ENCODE measurements around the gene HAO1.
"Not testable (repeated sequence)": the region's sequence is repeated elsewhere in the genome, so short reads cannot be mapped to it uniquely, and the experiment has no call there.

The HAO1 gene

GRCh38 chr20:7856756-7857155, 83.5 kb downstream of the HAO1 start:
- Mint-ChIP-seq H3K4me3 (no peak overlapping the region), H3K27ac (no peak overlapping the region), H3K36me3 (ENCODE audit: low read depth) (no peaks in the 10 kb centered on the region), H3K27me3 (ENCODE audit: low read depth) (no peaks in the 10 kb centered on the region), H3K4me1 (ENCODE audit: low read depth) (no peaks in the 10 kb centered on the region), H3K9me3 (no peaks in the 10 kb centered on the region)

- H3K9me3 Mint-ChIP-seq: no peaks in the 10 kb centered on the region
Observed at GRCh38 chr20:7855545-7855944, 84.7 kb downstream of the HAO1 start.

GRCh38 chr20:7853493-7853892, 86.8 kb downstream of the HAO1 start:
- no peak overlapping the region for H3K27ac Mint-ChIP-seq
- no peaks in the 10 kb centered on the region for H3K4me1 Mint-ChIP-seq (ENCODE audit: low read depth)
- H3K9me3 Mint-ChIP-seq: no peaks in the 10 kb centered on the region
- H3K27me3 Mint-ChIP-seq (ENCODE audit: low read depth): no peaks in the 10 kb centered on the region
- H3K36me3 Mint-ChIP-seq (ENCODE audit: low read depth): no peaks in the 10 kb centered on the region
- H3K4me3 Mint-ChIP-seq: no peak overlapping the region

More at GRCh38 chr20:7855545-7855944, 84.7 kb downstream of the HAO1 start:
- H3K4me3 Mint-ChIP-seq: no peak overlapping the region
- no peaks in the 10 kb centered on the region for H3K36me3 Mint-ChIP-seq (ENCODE audit: low read depth)
- H3K27ac Mint-ChIP-seq: no peak overlapping the region
- no peaks in the 10 kb centered on the region for H3K4me1 Mint-ChIP-seq (ENCODE audit: low read depth)
- H3K27me3 Mint-ChIP-seq (ENCODE audit: low read depth): no peaks in the 10 kb centered on the region

GRCh38 chr20:7850775-7851490, 89.3 kb downstream of the HAO1 start:
- Mint-ChIP-seq H3K27me3 (ENCODE audit: low read depth) (no peaks in the 10 kb centered on the region), H3K9me3 (no peaks in the 10 kb centered on the region), H3K4me1 (ENCODE audit: low read depth) (no peaks in the 10 kb centered on the region), H3K36me3 (ENCODE audit: low read depth) (no peaks in the 10 kb centered on the region), H3K4me3 (no peak overlapping the region), H3K27ac (no peak overlapping the region)

- H3K4me3 Mint-ChIP-seq: no peak overlapping the region
- H3K27ac Mint-ChIP-seq: no peak overlapping the region
- H3K4me1 Mint-ChIP-seq (ENCODE audit: low read depth): no peaks in the 10 kb centered on the region
- H3K9me3 Mint-ChIP-seq: no peaks in the 10 kb centered on the region
- H3K27me3 Mint-ChIP-seq (ENCODE audit: low read depth): no peaks in the 10 kb centered on the region
- H3K36me3 Mint-ChIP-seq (ENCODE audit: low read depth): no peaks in the 10 kb centered on the region
Observed at GRCh38 chr20:7849675-7850074, 90.6 kb downstream of the HAO1 start.

GRCh38 chr20:7848351-7848750, 91.9 kb downstream of the HAO1 start:
- Mint-ChIP-seq H3K27ac (no peak overlapping the region), H3K9me3 (no peaks in the 10 kb centered on the region), H3K27me3 (ENCODE audit: low read depth) (no peaks in the 10 kb centered on the region), H3K4me3 (no peak overlapping the region), H3K36me3 (ENCODE audit: low read depth) (no peaks in the 10 kb centered on the region), H3K4me1 (ENCODE audit: low read depth) (no peaks in the 10 kb centered on the region)

GRCh38 chr20:7843613-7844012, 96.6 kb downstream of the HAO1 start:
- Mint-ChIP-seq H3K4me3 (no peak overlapping the region), H3K27me3 (ENCODE audit: low read depth) (no peaks in the 10 kb centered on the region), H3K9me3 (no peaks in the 10 kb centered on the region), H3K36me3 (ENCODE audit: low read depth) (no peaks in the 10 kb centered on the region), H3K4me1 (ENCODE audit: low read depth) (no peaks in the 10 kb centered on the region), H3K27ac (no peak overlapping the region)

- H3K36me3 Mint-ChIP-seq (ENCODE audit: low read depth): no peaks in the 10 kb centered on the region
- H3K27me3 Mint-ChIP-seq (ENCODE audit: low read depth): no peaks in the 10 kb centered on the region
- H3K9me3 Mint-ChIP-seq: no peaks in the 10 kb centered on the region
- no peak overlapping the region for H3K4me3 Mint-ChIP-seq
- no peaks in the 10 kb centered on the region for H3K4me1 Mint-ChIP-seq (ENCODE audit: low read depth)
- H3K27ac Mint-ChIP-seq: no peak overlapping the region
Observed at GRCh38 chr20:7841971-7842310, 98.3 kb downstream of the HAO1 start.

GRCh38 chr20:7841291-7841970, 98.8 kb downstream of the HAO1 start:
- Mint-ChIP-seq H3K4me1 (ENCODE audit: low read depth) (no peaks in the 10 kb centered on the region), H3K4me3 (no peak overlapping the region), H3K9me3 (no peaks in the 10 kb centered on the region), H3K27me3 (ENCODE audit: low read depth) (no peaks in the 10 kb centered on the region), H3K27ac (no peak overlapping the region), H3K36me3 (ENCODE audit: low read depth) (no peaks in the 10 kb centered on the region)

- H3K9me3 Mint-ChIP-seq: peaks cover 3% of the 10 kb centered on the region
- H3K4me1 Mint-ChIP-seq (ENCODE audit: low read depth): no peaks in the 10 kb centered on the region
- no peak overlapping the region for H3K27ac Mint-ChIP-seq
- H3K27me3 Mint-ChIP-seq (ENCODE audit: low read depth): no peaks in the 10 kb centered on the region
- H3K4me3 Mint-ChIP-seq: no peak overlapping the region
- no peaks in the 10 kb centered on the region for H3K36me3 Mint-ChIP-seq (ENCODE audit: low read depth)
Observed at GRCh38 chr20:7836076-7836475, 104.2 kb downstream of the HAO1 start.

GRCh38 chr20:7834441-7834840, 105.8 kb downstream of the HAO1 start:
- not testable (repeated sequence) for H3K36me3 Mint-ChIP-seq (ENCODE audit: low read depth); H3K4me1 Mint-ChIP-seq (ENCODE audit: low read depth); H3K4me3 Mint-ChIP-seq; H3K27me3 Mint-ChIP-seq (ENCODE audit: low read depth); H3K9me3 Mint-ChIP-seq; H3K27ac Mint-ChIP-seq
